Caco-2 (cell line): Measurements from ENCODE around the gene ZBTB48. TPM values are rescaled to one million over a fixed set of nuclear protein-coding genes. Genes with fewer than 3 reads are reported as not detected.

Experiments
- BruUV-seq: library from RNA; stranded (reverse); fragments of 400-500 nt; replicated peaks from 2 replicates; lab custom pipeline; 2021; lab: Mats Ljungman, UMichigan
- CTCF ChIA-PET: fragments of 300-600 bp; sonication (Branson Sonifier 250); formaldehyde crosslinking; loops from one replicate; lab custom pipeline; 2022; ENCODE audit warnings: antibody characterized with exemption; lab: Charles Lee
- POLR2A ChIA-PET: fragments of 300-600 bp; sonication (Branson Sonifier 250); formaldehyde crosslinking; loops from one replicate; lab custom pipeline; 2022; ENCODE audit warnings: antibody characterized with exemption; lab: Charles Lee
- DNase-seq, 2 experiments: peaks; one replicate each; pipeline versions ENCODE4 v3.0.0 to v3.0.0-alpha.2; 2020 to 2022
- H3K27me3 ChIP-seq: replicated peaks from 2 replicates; pipeline ENCODE4 v1.6.0; 2011; ENCODE audit warnings: low read length; ENCODE audit not compliant: control insufficient read depth, insufficient read depth
- H3K36me3 ChIP-seq: 2 replicates; pipeline ENCODE4 v1.5.1; 2011; ENCODE audit warnings: low read length; ENCODE audit not compliant: control insufficient read depth, insufficient read depth
- H3K4me1 ChIP-seq: fragments of 250-450 bp; sonication (Bioruptor Pico); 2 replicates; pipeline ENCODE4 v1.5.1; 2020; ENCODE audit warnings: mild to moderate bottlenecking
- H3K4me3 ChIP-seq: 2 replicates; pipeline ENCODE4 v1.5.1; 2011; ENCODE audit warnings: low read depth, mild to moderate bottlenecking, control low read depth, low read length
- H3K9me3 ChIP-seq: fragments of 250-450 bp; sonication (Bioruptor Pico); 2 replicates; pipeline ENCODE4 v1.5.1; 2020; ENCODE audit warnings: mild to moderate bottlenecking, moderate library complexity
- H3K27ac Mint-ChIP-seq: one replicate; pipeline ENCODE4 v1.8.0; 2022; ENCODE audit warnings: mixed read lengths; ENCODE audit not compliant: unreplicated experiment
- H3K27me3 Mint-ChIP-seq: one replicate; pipeline ENCODE4 v1.8.0; 2022; ENCODE audit warnings: mixed read lengths; ENCODE audit not compliant: insufficient read depth, unreplicated experiment
- H3K36me3 Mint-ChIP-seq: one replicate; pipeline ENCODE4 v1.8.0; 2022; ENCODE audit warnings: mild to moderate bottlenecking, mixed read lengths; ENCODE audit not compliant: insufficient read depth, unreplicated experiment
- H3K4me1 Mint-ChIP-seq: one replicate; pipeline ENCODE4 v1.8.0; 2022; ENCODE audit warnings: low read depth, mixed read lengths; ENCODE audit not compliant: unreplicated experiment
- H3K4me3 Mint-ChIP-seq: one replicate; pipeline ENCODE4 v1.8.0; 2022; ENCODE audit warnings: mild to moderate bottlenecking, moderate library complexity, mixed read lengths; ENCODE audit not compliant: unreplicated experiment
- H3K9me3 Mint-ChIP-seq: one replicate; pipeline ENCODE4 v1.8.0; 2022; ENCODE audit warnings: mixed read lengths; ENCODE audit not compliant: unreplicated experiment
- CTCF ChIP-seq, 2 experiments: fragments of 200-600 bp in 1 of 2; IDR thresholded peaks; 1 replicate in 1 of 2; 2 replicates in 1 of 2; pipeline versions ENCODE4 v1.5.1 to v1.8.0; 2011 to 2022; ENCODE audit warnings: antibody characterized with exemption in 1 of 2, control low read depth in 1 of 2, inconsistent platforms in 1 of 2, low read depth in 1 of 2, low read length in 1 of 2, mild to moderate bottlenecking in 1 of 2, moderate library complexity in 1 of 2; ENCODE audit not compliant: insufficient read depth in 1 of 2, severe bottlenecking in 1 of 2, unreplicated experiment in 1 of 2
- intact Hi-C: fragments of 100-400 bp; cut with micrococcal nuclease; formaldehyde crosslinking; loops from one replicate; pipeline ENCODE4 v1.10.0; 2022; ENCODE audit not compliant: unreplicated experiment
- total RNA-seq: library from RNA; stranded (reverse); gene quantifications from 2 replicates; pipeline ENCODE4 v1.2.3, GENCODE V29; 2022

Gene ZBTB48
- total RNA-seq, 1 experiment from 2014 or later = 22.5 TPM

GRCh38 chr1:6621429-6622391 is 41.9 kb downstream of the ZBTB48 start:
- H3K4me3 Mint-ChIP-seq = no peak overlapping the region
- H3K9me3 ChIP-seq = no peaks in the 10 kb centered on the region
- no peak for TF ChIP-seq CTCF (IDR thresholded peaks at IDR 0.05; ENCODE audit: insufficient read depth in 1 of 2, low read depth in 1 of 2, low read length in 1 of 2, severe bottlenecking in 1 of 2, unreplicated experiment in 1 of 2)
- no peaks in the 10 kb centered on the region for H3K27me3 Mint-ChIP-seq
- H3K4me1 ChIP-seq = no peaks in the 10 kb centered on the region
- H3K9me3 Mint-ChIP-seq = no peaks in the 10 kb centered on the region
- POLR2A ChIA-PET = no interaction called here
- CTCF ChIA-PET = interaction anchor here (0.6 kb wide), 1 partner anchor 9 kb away, joined by 3 read pairs; no protein-coding TSS in a partner anchor
- H3K4me3 ChIP-seq = no peak overlapping the region
- BruUV-seq = no TSS peak
- no peak overlapping the region for H3K27ac Mint-ChIP-seq
- intact Hi-C loops = no loop called here
- H3K36me3 Mint-ChIP-seq = peaks cover 55% of the 10 kb centered on the region
- no peaks in the 10 kb centered on the region for H3K27me3 ChIP-seq
- H3K4me1 Mint-ChIP-seq = no peaks in the 10 kb centered on the region
- peaks cover 2% of the 10 kb centered on the region; the same call in 1 of the 2 replicates for H3K36me3 ChIP-seq
- no peak for DNase-seq

GRCh38 chr1:6622396-6623152 is 42.8 kb downstream of the ZBTB48 start:
- CTCF ChIA-PET = interaction anchor here (0.8 kb wide), 1 partner anchor 19 kb away, joined by 3 read pairs; no protein-coding TSS in a partner anchor
- H3K36me3 ChIP-seq = peaks cover 2% of the 10 kb centered on the region; the same call in 1 of the 2 replicates
- H3K9me3 ChIP-seq = no peaks in the 10 kb centered on the region
- no peak overlapping the region for H3K27ac Mint-ChIP-seq
- no peaks in the 10 kb centered on the region for H3K4me1 ChIP-seq
- BruUV-seq = no TSS peak
- no peaks in the 10 kb centered on the region for H3K27me3 ChIP-seq
- H3K9me3 Mint-ChIP-seq = no peaks in the 10 kb centered on the region
- H3K36me3 Mint-ChIP-seq = peaks cover 55% of the 10 kb centered on the region
- H3K4me1 Mint-ChIP-seq = no peaks in the 10 kb centered on the region
- intact Hi-C loops = no loop called here
- no peak for TF ChIP-seq CTCF (IDR thresholded peaks at IDR 0.05; ENCODE audit: insufficient read depth in 1 of 2, low read depth in 1 of 2, low read length in 1 of 2, severe bottlenecking in 1 of 2, unreplicated experiment in 1 of 2)
- no peak for DNase-seq
- POLR2A ChIA-PET = no interaction called here
- no peak overlapping the region for H3K4me3 Mint-ChIP-seq
- no peaks in the 10 kb centered on the region for H3K27me3 Mint-ChIP-seq
- no peak overlapping the region for H3K4me3 ChIP-seq
